Measurements from ENCODE around the gene FKBP1B. TPM values are rescaled to one million over a fixed set of nuclear protein-coding genes. Genes with fewer than 3 reads are reported as not detected.
A peak's percentile ranks its signal among the peaks of the same experiment; 100 is the strongest.
"Not testable (repeated sequence)": the region's sequence is repeated elsewhere in the genome, so short reads cannot be mapped to it uniquely, and the experiment has no call there.

Gene FKBP1B
- polyA plus RNA-seq, 1 of the 3 experiments (the other 2 are of a cell fraction) = 69.7 TPM

GRCh38 chr2:24040511-24040910 is 9.0 kb upstream of the FKBP1B start (continued):
- TF ChIP-seq YY1 (IDR thresholded peaks at IDR 0.05; ENCODE audit: low read depth) (no peak), RCOR1 (IDR thresholded peaks at IDR 0.05; ENCODE audit: low read length) (no peak), FOXM1 (IDR thresholded peaks at IDR 0.05; ENCODE audit: low read depth) (no peak)

GRCh38 chr2:24043133-24043532 is 6.4 kb upstream of the FKBP1B start:
- H3K4me3 ChIP-seq (ENCODE audit: low read depth in 2 of 2, low read length in 1 of 2); H3K27ac ChIP-seq (ENCODE audit: low read depth in 2 of 2, low read length in 1 of 2); H3K4me2 ChIP-seq; H2AFZ ChIP-seq (ENCODE audit: low read depth); H3K27me3 ChIP-seq (ENCODE audit: insufficient read depth); H3K4me1 ChIP-seq (ENCODE audit: control insufficient read depth in 1 of 2, insufficient read depth in 2 of 2, low read depth in 1 of 2, low read length in 1 of 2); H3K9ac ChIP-seq; H3F3A ChIP-seq (replicated peaks; ENCODE audit: insufficient read depth); POLR2A ChIA-PET; H3K9me2 ChIP-seq; H3K9me3 ChIP-seq; H4K20me1 ChIP-seq (ENCODE audit: insufficient read depth); DNase-seq: not testable (repeated sequence)
- 95% methylated on average over 6 of the region's 6 CpGs for WGBS (ENCODE audit: low lambda C conversion rate)
- Histone ChIP-seq H3K79me2 (ENCODE audit: insufficient read depth) (peaks cover 65% of the 10 kb centered on the region), H3K36me3 (replicated peaks in 1 of 2; ENCODE audit: control insufficient read depth in 1 of 2, insufficient read depth in 2 of 2, low read length in 1 of 2) (peaks cover 3 to 14% of the 10 kb centered on the region in 2 experiments)
- CTCF ChIA-PET = interaction anchor here (0.9 kb wide), 1 partner anchor 18 kb away, joined by 3 read pairs; no protein-coding TSS in a partner anchor

- H3K27ac ChIP-seq (ENCODE audit: low read depth in 2 of 2, low read length in 1 of 2) = peak overlapping the region in 1 of 2 experiments; percentile 1; a peak in 1 of 4 replicates
- peak overlapping the region; percentile 71 for H3K4me2 ChIP-seq
- ChIA-PET CTCF (no interaction called here), POLR2A (interaction anchor here (1.7 kb wide), 1 partner anchor 31 kb away, joined by 16 read pairs; the partner anchor contains the start of gene SF3B6)
- peaks cover 3 to 15% of the 10 kb centered on the region in 2 experiments; a peak in 2 of 4 replicates for H3K4me1 ChIP-seq (ENCODE audit: control insufficient read depth in 1 of 2, insufficient read depth in 2 of 2, low read depth in 1 of 2, low read length in 1 of 2)
- TF ChIP-seq FOXM1 (IDR thresholded peaks at IDR 0.05; ENCODE audit: low read depth) (no peak), RCOR1 (IDR thresholded peaks at IDR 0.05; ENCODE audit: low read length) (no peak), FOXJ3 (CRISPR knock-in tag; IDR thresholded peaks at IDR 0.05) (no peak), EZH2phosphoT487 (IDR thresholded peaks at IDR 0.05; ENCODE audit: borderline replicate concordance, low read depth) (no peak), MXI1 (IDR thresholded peaks at IDR 0.05; ENCODE audit: low read depth, low read length) (no peak)
- 74% methylated on average over 11 of the region's 11 CpGs for WGBS (ENCODE audit: low lambda C conversion rate)
- peaks cover 59% of the 10 kb centered on the region for H3K79me2 ChIP-seq (ENCODE audit: insufficient read depth)
- no peaks in the 10 kb centered on the region for H3K9me2 ChIP-seq
- H3K36me3 ChIP-seq (replicated peaks in 1 of 2; ENCODE audit: control insufficient read depth in 1 of 2, insufficient read depth in 2 of 2, low read length in 1 of 2) = no peaks in the 10 kb centered on the region
- DNase-seq = no peak
- peak overlapping the region; percentile 75 to 89 for H3K4me3 ChIP-seq (ENCODE audit: low read depth in 2 of 2, low read length in 1 of 2)
- H4K20me1 ChIP-seq (ENCODE audit: insufficient read depth) = no peaks in the 10 kb centered on the region
- peak overlapping the region; percentile 87; the same call in 1 of the 2 replicates for H2AFZ ChIP-seq (ENCODE audit: low read depth)
- no peaks in the 10 kb centered on the region for H3K9me3 ChIP-seq
- no peaks in the 10 kb centered on the region for H3K27me3 ChIP-seq (ENCODE audit: insufficient read depth)
- H3F3A ChIP-seq (replicated peaks; ENCODE audit: insufficient read depth) = peaks cover 15% of the 10 kb centered on the region
- H3K9ac ChIP-seq = peak overlapping the region; percentile 75; the same call in 1 of the 2 replicates
Measured at GRCh38 chr2:24045511-24046508, 3.7 kb upstream of the FKBP1B start.

- Histone ChIP-seq H3K4me3 (ENCODE audit: low read depth in 2 of 2, low read length in 1 of 2) (peak overlapping the region; percentile 75 to 89), H3K4me2 (peak overlapping the region; percentile 71), H3K36me3 (replicated peaks in 1 of 2; ENCODE audit: control insufficient read depth in 1 of 2, insufficient read depth in 2 of 2, low read length in 1 of 2) (no peaks in the 10 kb centered on the region), H2AFZ (ENCODE audit: low read depth) (peak overlapping the region; percentile 87), H3K9me2 (no peaks in the 10 kb centered on the region), H4K20me1 (ENCODE audit: insufficient read depth) (no peaks in the 10 kb centered on the region), H3K9ac (peak overlapping the region; percentile 75), H3F3A (replicated peaks; ENCODE audit: insufficient read depth) (peaks cover 15% of the 10 kb centered on the region), H3K27ac (ENCODE audit: low read depth in 2 of 2, low read length in 1 of 2) (peak overlapping the region in 1 of 2 experiments; percentile 54; a peak in 1 of 4 replicates), H3K9me3 (no peaks in the 10 kb centered on the region), H3K4me1 (ENCODE audit: control insufficient read depth in 1 of 2, insufficient read depth in 2 of 2, low read depth in 1 of 2, low read length in 1 of 2) (peaks cover 3 to 16% of the 10 kb centered on the region in 2 experiments; a peak in 2 of 4 replicates), H3K27me3 (ENCODE audit: insufficient read depth) (no peaks in the 10 kb centered on the region), H3K79me2 (ENCODE audit: insufficient read depth) (peaks cover 52% of the 10 kb centered on the region)
- 1% methylated on average over 2 of the region's 2 CpGs for WGBS (ENCODE audit: low lambda C conversion rate)
- ChIA-PET CTCF (interaction anchor here (0.6 to 5.1 kb wide), 3 partner anchors 119 to 352 kb away, joined by 3 to 38 read pairs (median 5); partner anchors contain the start of gene ATAD2B), POLR2A (interaction anchor here (1.0 to 1.7 kb wide), 5 partner anchors 12 to 222 kb away, joined by 3 to 16 read pairs (median 4); partner anchors contain the start of genes SF3B6 and TP53I3)
- no peak for DNase-seq
- TF ChIP-seq FOSL2 (IDR thresholded peaks at IDR 0.05; ENCODE audit: borderline replicate concordance, low read depth) = no peak
- no peak for TF ChIP-seq MAX (IDR thresholded peaks at IDR 0.05; ENCODE audit: low read depth)
- no peak for TF ChIP-seq YY1 (IDR thresholded peaks at IDR 0.05; ENCODE audit: low read depth)
- no peak for TF ChIP-seq FOXM1 (IDR thresholded peaks at IDR 0.05; ENCODE audit: low read depth)
- no peak for TF ChIP-seq TCF12 (IDR thresholded peaks at IDR 0.05)
- no peak for TF ChIP-seq USF1 (IDR thresholded peaks at IDR 0.05; ENCODE audit: borderline replicate concordance, low read depth)
- TF ChIP-seq JUND (IDR thresholded peaks at IDR 0.05) = no peak
- TF ChIP-seq CHD2 (IDR thresholded peaks at IDR 0.05; ENCODE audit: low read length, partially characterized antibody) = no peak
- no peak for TF ChIP-seq RCOR1 (IDR thresholded peaks at IDR 0.05; ENCODE audit: low read length)
- no peak for TF ChIP-seq SMC3 (IDR thresholded peaks at IDR 0.05; ENCODE audit: low read depth, low read length)
- TF ChIP-seq EZH2phosphoT487 (IDR thresholded peaks at IDR 0.05; ENCODE audit: borderline replicate concordance, low read depth) = no peak
- no peak for TF ChIP-seq IRF3 (IDR thresholded peaks at IDR 0.05; ENCODE audit: low read depth, low read length)
- TF ChIP-seq RAD21 (IDR thresholded peaks at IDR 0.05; ENCODE audit: low read length) = no peak
Measured at GRCh38 chr2:24046599-24046929, 3.0 kb upstream of the FKBP1B start.
